Measurements from ENCODE around the gene XPC.

GRCh38 chr3:14200841-14201240 lies 22.4 kb upstream of the XPC start:
- no peak for TF ChIP-seq POLR2A (IDR thresholded peaks at IDR 0.05; ENCODE audit: low read depth, low read length)
- no peak for TF ChIP-seq POLR2AphosphoS5 (IDR thresholded peaks at IDR 0.05; ENCODE audit: low read depth, low read length)

Data from GM12892 (cell line).